WTC11 (cell line): Measurements from ENCODE around the gene PCNX4. TPM values are rescaled to one million over a fixed set of nuclear protein-coding genes. Genes with fewer than 3 reads are reported as not detected.

Experiments
- ATAC-seq: fragments of 200-7000 bp; cut with Tn5 transposase; 2 replicates; pipeline ENCODE4 v1.10.0; 2021; ENCODE audit warnings: mild to moderate bottlenecking, moderate library complexity
- CTCF ChIA-PET: fragments of 300-600 bp; sonication (Branson Sonifier 250); formaldehyde crosslinking; loops from one replicate; lab custom pipeline; 2021; ENCODE audit warnings: antibody characterized with exemption; lab: Charles Lee
- POLR2A ChIA-PET: fragments of 350-600 bp; sonication (Branson Sonifier 250); formaldehyde crosslinking; loops from one replicate; lab custom pipeline; 2021; ENCODE audit warnings: antibody characterized with exemption; lab: Charles Lee
- DNase-seq: peaks from one replicate; pipeline ENCODE4 v3.0.0; 2021; ENCODE audit warnings: low spot score
- H3K27ac Mint-ChIP-seq: 2 replicates; pipeline ENCODE4 v1.8.0; 2021; ENCODE audit warnings: mixed read lengths
- H3K27me3 Mint-ChIP-seq: 2 replicates; pipeline ENCODE4 v1.8.0; 2021; ENCODE audit warnings: low read depth, mild to moderate bottlenecking, moderate library complexity, mixed read lengths
- H3K36me3 Mint-ChIP-seq: 2 replicates; pipeline ENCODE4 v1.8.0; 2021; ENCODE audit warnings: mixed read lengths
- H3K4me1 Mint-ChIP-seq: 2 replicates; pipeline ENCODE4 v1.8.0; 2022; ENCODE audit warnings: mixed read lengths
- H3K4me3 Mint-ChIP-seq: 2 replicates; pipeline ENCODE4 v1.8.0; 2021; ENCODE audit warnings: mild to moderate bottlenecking, moderate library complexity, mixed read lengths
- H3K9me3 Mint-ChIP-seq: 2 replicates; pipeline ENCODE4 v1.8.0; 2021; ENCODE audit warnings: mixed read lengths
- EMX1 ChIP-seq: fragments of 250-450 bp; sonication (Bioruptor Pico); IDR thresholded peaks from 2 replicates; pipeline ENCODE4 v1.8.0; 2021; ENCODE audit warnings: mild to moderate bottlenecking
- ERG ChIP-seq: fragments of 250-450 bp; sonication (Bioruptor Pico); IDR thresholded peaks from 2 replicates; pipeline ENCODE4 v1.8.0; 2021; ENCODE audit warnings: mild to moderate bottlenecking
- ESRRA ChIP-seq: sonication (generic); formaldehyde crosslinking; IDR thresholded peaks from 2 replicates; pipeline ENCODE4 v1.8.1; 2022; ENCODE audit warnings: mild to moderate bottlenecking, missing genetic modification reagents, borderline replicate concordance
- ETV6 ChIP-seq: sonication (generic); formaldehyde crosslinking; IDR thresholded peaks from 2 replicates; pipeline ENCODE4 v1.8.1; 2022; ENCODE audit warnings: mild to moderate bottlenecking, missing genetic modification reagents
- GTF2I ChIP-seq: fragments of 250-450 bp; sonication (Bioruptor Pico); conservative IDR thresholded peaks from 2 replicates; pipeline ENCODE4 v1.4.0; 2021; ENCODE audit warnings: mild to moderate bottlenecking
- HMGA2 ChIP-seq: fragments of 250-450 bp; sonication (Bioruptor Pico); IDR thresholded peaks from 2 replicates; pipeline ENCODE4 v1.4.0; 2021; ENCODE audit warnings: mild to moderate bottlenecking, moderate library complexity
- IRF2 ChIP-seq: sonication (generic); formaldehyde crosslinking; IDR thresholded peaks from 2 replicates; pipeline ENCODE4 v1.8.0; 2022; ENCODE audit warnings: low read depth, missing genetic modification reagents, borderline replicate concordance
- JAZF1 ChIP-seq: fragments of 250-450 bp; sonication (Bioruptor Pico); IDR thresholded peaks from 2 replicates; pipeline ENCODE4 v1.9.0; 2021; ENCODE audit warnings: moderate library complexity, mild to moderate bottlenecking, inconsistent platforms
- MLX ChIP-seq: sonication (generic); formaldehyde crosslinking; IDR thresholded peaks from 2 replicates; pipeline ENCODE4 v1.8.1; 2023; ENCODE audit warnings: mild to moderate bottlenecking, missing genetic modification reagents, moderate library complexity
- NR2C2 ChIP-seq: sonication (generic); formaldehyde crosslinking; IDR thresholded peaks from 2 replicates; pipeline ENCODE4 v1.8.0; 2022; ENCODE audit warnings: mild to moderate bottlenecking, missing genetic modification reagents
- NR3C1 ChIP-seq: sonication (generic); formaldehyde crosslinking; conservative IDR thresholded peaks from 2 replicates; pipeline ENCODE4 v1.8.1; 2023; ENCODE audit warnings: low read depth, mild to moderate bottlenecking, missing genetic modification reagents
- OVOL2 ChIP-seq: fragments of 250-450 bp; sonication (Bioruptor Pico); IDR thresholded peaks from 2 replicates; pipeline ENCODE4 v1.9.0; 2021; ENCODE audit warnings: mild to moderate bottlenecking, borderline replicate concordance
- RORB ChIP-seq: fragments of 250-450 bp; sonication (Bioruptor Pico); IDR thresholded peaks from 2 replicates; pipeline ENCODE4 v1.9.0; 2021; ENCODE audit warnings: mild to moderate bottlenecking
- TP53 ChIP-seq: sonication (generic); formaldehyde crosslinking; IDR thresholded peaks from 2 replicates; pipeline ENCODE4 v1.8.1; 2023; ENCODE audit warnings: mild to moderate bottlenecking, missing genetic modification reagents
- ZBTB43 ChIP-seq: sonication (generic); formaldehyde crosslinking; IDR thresholded peaks from 2 replicates; pipeline ENCODE4 v1.8.1; 2023; ENCODE audit warnings: mild to moderate bottlenecking, missing genetic modification reagents
- ZNF138 ChIP-seq: sonication (generic); formaldehyde crosslinking; conservative IDR thresholded peaks from 2 replicates; pipeline ENCODE4 v1.8.1; 2022; ENCODE audit warnings: mild to moderate bottlenecking, moderate library complexity, missing genetic modification reagents
- ZNF232 ChIP-seq: sonication (generic); formaldehyde crosslinking; IDR thresholded peaks from 2 replicates; pipeline ENCODE4 v1.8.0; 2022; ENCODE audit warnings: mild to moderate bottlenecking, missing genetic modification reagents
- ZNF317 ChIP-seq: sonication (generic); formaldehyde crosslinking; IDR thresholded peaks from 2 replicates; pipeline ENCODE4 v1.8.1; 2023; ENCODE audit warnings: low read depth, mild to moderate bottlenecking, moderate library complexity, missing genetic modification reagents, borderline replicate concordance
- total RNA-seq: library from RNA; stranded (reverse); gene quantifications from 3 replicates; pipeline ENCODE4 v1.2.3, GENCODE V29; 2021
- TF ChIP-seq, protein P1 (sequence below): sonication (generic); formaldehyde crosslinking; IDR thresholded peaks from 2 replicates; pipeline ENCODE4 v1.8.1; 2023; ENCODE audit warnings: mild to moderate bottlenecking, missing genetic modification reagents
- TF ChIP-seq, protein P2 (sequence below): fragments of 250-450 bp; sonication (Bioruptor Pico); IDR thresholded peaks from 2 replicates; pipeline ENCODE4 v2.1.2; 2022; ENCODE audit warnings: mild to moderate bottlenecking, moderate library complexity
- TF ChIP-seq, protein P3 (sequence below): fragments of 200-600 bp; IDR thresholded peaks from 2 replicates; pipeline ENCODE4 v1.8.0; 2022; ENCODE audit warnings: antibody characterized with exemption
- TF ChIP-seq, protein P4 (sequence below): sonication (generic); formaldehyde crosslinking; IDR thresholded peaks from 2 replicates; pipeline ENCODE4 v1.8.1; 2023; ENCODE audit warnings: mild to moderate bottlenecking, missing genetic modification reagents, borderline replicate concordance

Gene PCNX4
- total RNA-seq, 1 experiment from 2014 or later: 31.7 TPM

- TF ChIP-seq MLX (CRISPR knock-in tag) (no peak), NR2C2 (CRISPR knock-in tag) (no peak), ZBTB43 (CRISPR knock-in tag) (no peak)
- TF ChIP-seq, protein P1, sequence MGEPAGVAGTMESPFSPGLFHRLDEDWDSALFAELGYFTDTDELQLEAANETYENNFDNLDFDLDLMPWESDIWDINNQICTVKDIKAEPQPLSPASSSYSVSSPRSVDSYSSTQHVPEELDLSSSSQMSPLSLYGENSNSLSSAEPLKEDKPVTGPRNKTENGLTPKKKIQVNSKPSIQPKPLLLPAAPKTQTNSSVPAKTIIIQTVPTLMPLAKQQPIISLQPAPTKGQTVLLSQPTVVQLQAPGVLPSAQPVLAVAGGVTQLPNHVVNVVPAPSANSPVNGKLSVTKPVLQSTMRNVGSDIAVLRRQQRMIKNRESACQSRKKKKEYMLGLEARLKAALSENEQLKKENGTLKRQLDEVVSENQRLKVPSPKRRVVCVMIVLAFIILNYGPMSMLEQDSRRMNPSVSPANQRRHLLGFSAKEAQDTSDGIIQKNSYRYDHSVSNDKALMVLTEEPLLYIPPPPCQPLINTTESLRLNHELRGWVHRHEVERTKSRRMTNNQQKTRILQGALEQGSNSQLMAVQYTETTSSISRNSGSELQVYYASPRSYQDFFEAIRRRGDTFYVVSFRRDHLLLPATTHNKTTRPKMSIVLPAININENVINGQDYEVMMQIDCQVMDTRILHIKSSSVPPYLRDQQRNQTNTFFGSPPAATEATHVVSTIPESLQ (CRISPR knock-in tag): no peak
Observed at GRCh38 chr14:60206837-60207533, 115.3 kb downstream of the PCNX4 start (continued).

DNA sequence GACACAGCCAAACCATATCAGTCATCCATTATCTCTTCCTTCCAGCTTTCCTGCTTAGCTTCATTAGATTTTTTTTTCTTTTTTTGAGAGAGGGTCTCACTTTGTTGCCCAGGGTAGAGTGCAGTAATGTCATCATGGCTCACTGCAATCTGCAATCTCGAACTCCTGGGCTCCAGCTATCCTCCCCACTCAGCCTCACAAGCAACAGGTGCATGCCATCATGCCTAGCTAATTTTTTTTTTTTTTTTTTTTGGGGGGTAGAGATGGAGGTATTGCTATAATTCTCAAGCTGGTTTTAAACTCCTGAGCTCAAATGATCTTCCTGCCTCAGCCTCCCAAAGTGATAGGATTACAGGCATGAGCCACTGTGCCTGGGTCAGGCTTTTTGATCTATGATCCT, 119.0 kb downstream of the PCNX4 start:
- no peak for ATAC-seq
- H3K4me3 Mint-ChIP-seq: no peak overlapping the region
- no peak for TF ChIP-seq OVOL2 (CRISPR knock-in tag)
- no peak for TF ChIP-seq EMX1
- no peak for TF ChIP-seq ZNF317 (CRISPR knock-in tag)
- TF ChIP-seq, protein P2, sequence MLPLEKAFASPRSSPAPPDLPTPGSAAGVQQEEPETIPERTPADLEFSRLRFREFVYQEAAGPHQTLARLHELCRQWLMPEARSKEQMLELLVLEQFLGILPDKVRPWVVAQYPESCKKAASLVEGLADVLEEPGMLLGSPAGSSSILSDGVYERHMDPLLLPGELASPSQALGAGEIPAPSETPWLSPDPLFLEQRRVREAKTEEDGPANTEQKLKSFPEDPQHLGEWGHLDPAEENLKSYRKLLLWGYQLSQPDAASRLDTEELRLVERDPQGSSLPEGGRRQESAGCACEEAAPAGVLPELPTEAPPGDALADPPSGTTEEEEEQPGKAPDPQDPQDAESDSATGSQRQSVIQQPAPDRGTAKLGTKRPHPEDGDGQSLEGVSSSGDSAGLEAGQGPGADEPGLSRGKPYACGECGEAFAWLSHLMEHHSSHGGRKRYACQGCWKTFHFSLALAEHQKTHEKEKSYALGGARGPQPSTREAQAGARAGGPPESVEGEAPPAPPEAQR: no peak
- TF ChIP-seq JAZF1 (CRISPR knock-in tag): no peak
- TF ChIP-seq TP53 (CRISPR knock-in tag): no peak
- TF ChIP-seq, protein P3, sequence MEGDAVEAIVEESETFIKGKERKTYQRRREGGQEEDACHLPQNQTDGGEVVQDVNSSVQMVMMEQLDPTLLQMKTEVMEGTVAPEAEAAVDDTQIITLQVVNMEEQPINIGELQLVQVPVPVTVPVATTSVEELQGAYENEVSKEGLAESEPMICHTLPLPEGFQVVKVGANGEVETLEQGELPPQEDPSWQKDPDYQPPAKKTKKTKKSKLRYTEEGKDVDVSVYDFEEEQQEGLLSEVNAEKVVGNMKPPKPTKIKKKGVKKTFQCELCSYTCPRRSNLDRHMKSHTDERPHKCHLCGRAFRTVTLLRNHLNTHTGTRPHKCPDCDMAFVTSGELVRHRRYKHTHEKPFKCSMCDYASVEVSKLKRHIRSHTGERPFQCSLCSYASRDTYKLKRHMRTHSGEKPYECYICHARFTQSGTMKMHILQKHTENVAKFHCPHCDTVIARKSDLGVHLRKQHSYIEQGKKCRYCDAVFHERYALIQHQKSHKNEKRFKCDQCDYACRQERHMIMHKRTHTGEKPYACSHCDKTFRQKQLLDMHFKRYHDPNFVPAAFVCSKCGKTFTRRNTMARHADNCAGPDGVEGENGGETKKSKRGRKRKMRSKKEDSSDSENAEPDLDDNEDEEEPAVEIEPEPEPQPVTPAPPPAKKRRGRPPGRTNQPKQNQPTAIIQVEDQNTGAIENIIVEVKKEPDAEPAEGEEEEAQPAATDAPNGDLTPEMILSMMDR: no peak
- TF ChIP-seq ETV6 (CRISPR knock-in tag): no peak
- TF ChIP-seq ZNF138 (CRISPR knock-in tag): no peak
- TF ChIP-seq RORB (CRISPR knock-in tag): no peak
- TF ChIP-seq ZNF232: no peak
- no peak for TF ChIP-seq IRF2 (CRISPR knock-in tag)
- no peak for TF ChIP-seq NR3C1 (CRISPR knock-in tag)
- no peak for TF ChIP-seq ERG
- TF ChIP-seq ESRRA: no peak
- TF ChIP-seq, protein P4, sequence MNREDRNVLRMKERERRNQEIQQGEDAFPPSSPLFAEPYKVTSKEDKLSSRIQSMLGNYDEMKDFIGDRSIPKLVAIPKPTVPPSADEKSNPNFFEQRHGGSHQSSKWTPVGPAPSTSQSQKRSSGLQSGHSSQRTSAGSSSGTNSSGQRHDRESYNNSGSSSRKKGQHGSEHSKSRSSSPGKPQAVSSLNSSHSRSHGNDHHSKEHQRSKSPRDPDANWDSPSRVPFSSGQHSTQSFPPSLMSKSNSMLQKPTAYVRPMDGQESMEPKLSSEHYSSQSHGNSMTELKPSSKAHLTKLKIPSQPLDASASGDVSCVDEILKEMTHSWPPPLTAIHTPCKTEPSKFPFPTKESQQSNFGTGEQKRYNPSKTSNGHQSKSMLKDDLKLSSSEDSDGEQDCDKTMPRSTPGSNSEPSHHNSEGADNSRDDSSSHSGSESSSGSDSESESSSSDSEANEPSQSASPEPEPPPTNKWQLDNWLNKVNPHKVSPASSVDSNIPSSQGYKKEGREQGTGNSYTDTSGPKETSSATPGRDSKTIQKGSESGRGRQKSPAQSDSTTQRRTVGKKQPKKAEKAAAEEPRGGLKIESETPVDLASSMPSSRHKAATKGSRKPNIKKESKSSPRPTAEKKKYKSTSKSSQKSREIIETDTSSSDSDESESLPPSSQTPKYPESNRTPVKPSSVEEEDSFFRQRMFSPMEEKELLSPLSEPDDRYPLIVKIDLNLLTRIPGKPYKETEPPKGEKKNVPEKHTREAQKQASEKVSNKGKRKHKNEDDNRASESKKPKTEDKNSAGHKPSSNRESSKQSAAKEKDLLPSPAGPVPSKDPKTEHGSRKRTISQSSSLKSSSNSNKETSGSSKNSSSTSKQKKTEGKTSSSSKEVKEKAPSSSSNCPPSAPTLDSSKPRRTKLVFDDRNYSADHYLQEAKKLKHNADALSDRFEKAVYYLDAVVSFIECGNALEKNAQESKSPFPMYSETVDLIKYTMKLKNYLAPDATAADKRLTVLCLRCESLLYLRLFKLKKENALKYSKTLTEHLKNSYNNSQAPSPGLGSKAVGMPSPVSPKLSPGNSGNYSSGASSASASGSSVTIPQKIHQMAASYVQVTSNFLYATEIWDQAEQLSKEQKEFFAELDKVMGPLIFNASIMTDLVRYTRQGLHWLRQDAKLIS (CRISPR knock-in tag): no peak
- no peak for TF ChIP-seq NR2C2 (CRISPR knock-in tag)
- TF ChIP-seq HMGA2 (CRISPR knock-in tag): no peak
- no peak for TF ChIP-seq GTF2I (CRISPR knock-in tag)
- ChIA-PET CTCF (interaction anchor here (1.0 to 1.6 kb wide), 6 partner anchors 11 to 139 kb away, joined by 3 to 5 read pairs (median 4); partner anchors contain the start of gene PPM1A), POLR2A (interaction anchor here (0.6 to 1.7 kb wide), 3 partner anchors 18 to 120 kb away, joined by 3 to 7 read pairs (median 6); partner anchors contain the start of gene PPM1A)
- no peaks in the 10 kb centered on the region; the same call in none of the 2 replicates for H3K27me3 Mint-ChIP-seq
- no peak overlapping the region; the same call in 1 of the 2 replicates for H3K27ac Mint-ChIP-seq
- H3K9me3 Mint-ChIP-seq: no peaks in the 10 kb centered on the region
- DNase-seq: no peak
- H3K4me1 Mint-ChIP-seq: peaks cover 13% of the 10 kb centered on the region
- no peaks in the 10 kb centered on the region for H3K36me3 Mint-ChIP-seq
